ENCODE measurements around the gene JHY. TPM values are rescaled to one million over a fixed set of nuclear protein-coding genes. Genes with fewer than 3 reads are reported as not detected.

The JHY gene
- total RNA-seq, 1 experiment from 2014 or later = 4.8 TPM

DNA sequence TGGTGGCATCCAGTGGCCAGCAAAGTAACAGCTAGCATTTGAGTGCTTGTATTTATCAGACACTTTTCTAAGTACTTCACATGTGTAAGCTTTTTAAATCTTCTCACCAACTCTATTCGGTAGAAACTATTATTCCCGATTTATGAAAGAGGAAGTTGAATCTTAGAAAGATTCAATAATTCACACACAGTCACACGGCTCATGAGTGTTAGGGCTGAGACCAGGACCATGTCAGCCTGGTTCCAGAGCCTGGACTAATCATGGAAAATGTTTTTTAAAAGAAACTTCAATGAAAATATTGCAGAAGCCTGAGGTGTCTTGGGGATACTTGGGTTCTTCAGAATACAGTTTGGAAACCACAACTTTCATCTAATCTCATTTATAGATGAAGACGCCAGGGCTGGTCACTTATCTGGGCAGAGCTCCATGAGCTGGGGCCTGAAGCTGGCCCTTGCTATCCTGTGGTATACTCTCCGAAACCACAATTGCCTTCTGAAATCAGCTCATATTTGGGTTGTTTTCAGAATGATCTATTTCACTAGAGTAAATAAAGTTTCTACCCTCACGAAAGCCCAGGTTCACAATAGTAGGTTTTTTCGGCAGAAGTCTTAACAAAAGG, 48.6 kb upstream of the JHY start (continued):
- TF ChIP-seq, protein P1, sequence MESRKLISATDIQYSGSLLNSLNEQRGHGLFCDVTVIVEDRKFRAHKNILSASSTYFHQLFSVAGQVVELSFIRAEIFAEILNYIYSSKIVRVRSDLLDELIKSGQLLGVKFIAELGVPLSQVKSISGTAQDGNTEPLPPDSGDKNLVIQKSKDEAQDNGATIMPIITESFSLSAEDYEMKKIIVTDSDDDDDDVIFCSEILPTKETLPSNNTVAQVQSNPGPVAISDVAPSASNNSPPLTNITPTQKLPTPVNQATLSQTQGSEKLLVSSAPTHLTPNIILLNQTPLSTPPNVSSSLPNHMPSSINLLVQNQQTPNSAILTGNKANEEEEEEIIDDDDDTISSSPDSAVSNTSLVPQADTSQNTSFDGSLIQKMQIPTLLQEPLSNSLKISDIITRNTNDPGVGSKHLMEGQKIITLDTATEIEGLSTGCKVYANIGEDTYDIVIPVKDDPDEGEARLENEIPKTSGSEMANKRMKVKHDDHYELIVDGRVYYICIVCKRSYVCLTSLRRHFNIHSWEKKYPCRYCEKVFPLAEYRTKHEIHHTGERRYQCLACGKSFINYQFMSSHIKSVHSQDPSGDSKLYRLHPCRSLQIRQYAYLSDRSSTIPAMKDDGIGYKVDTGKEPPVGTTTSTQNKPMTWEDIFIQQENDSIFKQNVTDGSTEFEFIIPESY (IDR thresholded peaks at IDR 0.05; ENCODE audit: extremely low read depth, insufficient replicate concordance, low read length) = no peak
- TF ChIP-seq EGR1 (IDR thresholded peaks at IDR 0.05; ENCODE audit: low read depth) = no peak

DNA sequence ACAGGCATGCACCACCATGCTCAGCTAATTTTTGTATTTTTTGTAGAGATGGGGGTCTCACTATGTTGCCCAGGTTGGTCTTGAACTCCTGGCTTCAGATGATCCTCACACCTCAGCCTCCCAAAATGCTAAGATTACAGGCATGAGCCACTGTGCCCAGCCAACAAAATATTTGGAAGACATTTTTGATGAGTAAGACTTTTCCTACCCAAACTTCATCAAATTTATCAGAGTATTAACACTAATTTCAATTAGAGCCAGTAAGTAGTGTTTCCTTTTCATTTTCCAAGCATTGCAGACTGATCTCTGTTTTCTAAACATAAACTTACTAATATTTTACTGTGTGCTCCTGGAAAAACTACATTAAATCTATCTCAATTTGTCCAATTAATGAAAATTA, 45.6 kb upstream of the JHY start:
- Histone ChIP-seq H4K20me1 (ENCODE audit: insufficient read depth) (no peaks in the 10 kb centered on the region), H3K4me3 (replicated peaks in 1 of 2; ENCODE audit: low read depth in 1 of 2, low read length in 2 of 2) (no peak overlapping the region), H3K36me3 (ENCODE audit: control insufficient read depth in 1 of 2, insufficient read depth in 2 of 2, low read length in 2 of 2) (no peaks in the 10 kb centered on the region), H3K4me1 (ENCODE audit: control insufficient read depth in 1 of 2, insufficient read depth in 2 of 2, low read length in 2 of 2) (no peaks in the 10 kb centered on the region), H3K4me2 (ENCODE audit: low read length) (no peak overlapping the region), H3K27me3 (ENCODE audit: insufficient read depth, low read length) (no peaks in the 10 kb centered on the region; the same call in 1 of the 2 replicates), H3K9ac (ENCODE audit: low read length) (no peak overlapping the region), H3K27ac (ENCODE audit: low read depth, low read length) (no peak overlapping the region), H3K9me3 (ENCODE audit: control insufficient read depth in 1 of 2, insufficient read depth in 1 of 2, low read depth in 1 of 2, low read length in 2 of 2) (no peaks in the 10 kb centered on the region), H3K9me2 (ENCODE audit: insufficient read depth) (no peaks in the 10 kb centered on the region), H2AFZ (ENCODE audit: low read depth, low read length, poor library complexity, severe bottlenecking) (no peak overlapping the region), H3K79me2 (ENCODE audit: insufficient read depth, low read length) (no peaks in the 10 kb centered on the region)
- BruUV-seq (replicated peaks) = no TSS peak
- intact Hi-C loops (cut with micrococcal nuclease) = no loop called here
- ChIA-PET CTCF (interaction anchor here (1.8 kb wide), 1 partner anchor 17 kb away, joined by 5 read pairs; no protein-coding TSS in a partner anchor), POLR2A (no interaction called here), RAD21 (ENCODE audit: low non-redundant PET in 1 of 2, low total read pairs in 2 of 2, uncharacterized antibody in 2 of 2, unreplicated experiment in 2 of 2) (no interaction called here)
- no peak for TF ChIP-seq TCF7L2 (IDR thresholded peaks at IDR 0.05; ENCODE audit: borderline replicate concordance, extremely low read depth, insufficient read depth, insufficient read length)
- no peak for TF ChIP-seq EZH2 (IDR thresholded peaks at IDR 0.05)
- TF ChIP-seq JUND (IDR thresholded peaks at IDR 0.05) = no peak
- TF ChIP-seq ZFX (IDR thresholded peaks at IDR 0.05) = no peak
- TF ChIP-seq POLR2A (IDR thresholded peaks at IDR 0.05; ENCODE audit: borderline replicate concordance, extremely low read depth, insufficient read depth, insufficient read length) = no peak
- DNase-seq (ENCODE audit: low read depth, low spot score) (no peak), ATAC-seq (no peak)
